ENCODE data around the gene SOX6. TPM values are rescaled to one million over a fixed set of nuclear protein-coding genes. Genes with fewer than 3 reads are reported as not detected.

Gene SOX6
- total and polyA plus RNA-seq, 2 of the 13 experiments (the other 11 are each of a cell fraction or from before 2014, with no cell fraction given), result 2.6 to 11.2 TPM

GRCh38 chr11:15993345-15993744 lies 363.0 kb downstream of the SOX6 start (continued):
- TF ChIP-seq, protein P1, sequence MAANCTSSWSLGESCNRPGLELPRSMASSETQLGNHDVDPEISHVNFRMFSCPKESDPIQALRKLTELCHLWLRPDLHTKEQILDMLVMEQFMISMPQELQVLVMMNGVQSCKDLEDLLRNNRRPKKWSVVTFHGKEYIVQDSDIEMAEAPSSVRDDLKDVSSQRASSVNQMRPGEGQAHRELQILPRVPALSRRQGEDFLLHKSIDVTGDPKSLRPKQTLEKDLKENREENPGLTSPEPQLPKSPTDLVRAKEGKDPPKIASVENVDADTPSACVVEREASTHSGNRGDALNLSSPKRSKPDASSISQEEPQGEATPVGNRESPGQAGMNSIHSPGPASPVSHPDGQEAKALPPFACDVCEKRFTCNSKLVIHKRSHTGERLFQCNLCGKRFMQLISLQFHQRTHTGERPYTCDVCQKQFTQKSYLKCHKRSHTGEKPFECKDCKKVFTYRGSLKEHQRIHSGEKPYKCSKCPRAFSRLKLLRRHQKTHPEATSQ (CRISPR knock-in tag; IDR thresholded peaks at IDR 0.05; ENCODE audit: borderline replicate concordance), result no peak
- TF ChIP-seq CBX1 (IDR thresholded peaks at IDR 0.05; ENCODE audit: low read depth) (no peak), ZNF552 (CRISPR knock-in tag; IDR thresholded peaks at IDR 0.05; ENCODE audit: borderline replicate concordance) (no peak), ZNF75D (CRISPR knock-in tag; IDR thresholded peaks at IDR 0.05; ENCODE audit: borderline replicate concordance) (no peak), MTF1 (CRISPR knock-in tag; IDR thresholded peaks at IDR 0.05) (no peak), MTERF4 (CRISPR knock-in tag; IDR thresholded peaks at IDR 0.05) (no peak)

DNA sequence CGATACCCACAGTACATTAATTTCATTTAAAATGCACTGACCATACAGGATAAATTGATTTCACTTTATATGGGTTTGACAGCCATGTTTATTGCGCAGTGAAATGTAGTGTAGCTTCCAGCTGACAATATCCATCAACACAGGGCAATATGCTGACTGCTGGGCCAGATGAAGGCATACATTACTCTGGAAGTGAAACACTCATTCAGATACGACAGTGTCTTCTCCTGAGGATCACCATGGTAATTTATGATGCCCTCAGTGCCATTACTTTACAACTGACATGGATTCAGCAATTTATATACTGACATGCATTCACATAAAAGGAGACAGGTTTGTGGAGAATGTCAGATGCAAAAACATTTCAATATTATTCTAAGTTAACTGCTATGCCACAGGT lies 365.1 kb downstream of the SOX6 start:
- Histone ChIP-seq H3K36me3 (replicated peaks in 1 of 2; ENCODE audit: control insufficient read depth in 1 of 2, insufficient read depth in 2 of 2, low read length in 2 of 2) (no peaks in the 10 kb centered on the region), H3K4me3 (replicated peaks in 1 of 3; ENCODE audit: insufficient read depth in 1 of 3, low read depth in 2 of 3, low read length in 3 of 3) (no peak overlapping the region), H3K9ac (ENCODE audit: insufficient read depth, low read depth, low read length) (no peak overlapping the region), H3K4me1 (ENCODE audit: insufficient read depth, low read length) (no peaks in the 10 kb centered on the region), H3K4me2 (ENCODE audit: low read depth, low read length) (no peak overlapping the region), H2AFZ (ENCODE audit: low read length) (no peak overlapping the region), H3K27ac (ENCODE audit: extremely low read length, insufficient read depth, low read length) (no peak overlapping the region), H3K79me2 (ENCODE audit: insufficient read depth, low read length) (no peaks in the 10 kb centered on the region), H3K27me3 (ENCODE audit: control insufficient read depth in 1 of 2, insufficient read depth in 2 of 2, low read length in 2 of 2) (no peaks in the 10 kb centered on the region), H3K9me3 (ENCODE audit: low read length) (no peaks in the 10 kb centered on the region), H4K20me1 (ENCODE audit: insufficient read depth, low read length) (no peaks in the 10 kb centered on the region)
- WGBS (ENCODE audit: low lambda C conversion rate), result 17% methylated on average over 2 of the region's 3 CpGs
- ChIA-PET CTCF (ENCODE audit: low intra/inter-chr PET ratio, low total read pairs) (no interaction called here), POLR2A (no interaction called here)
- no TSS peak for BruUV-seq (replicated peaks)
- ATAC-seq (no peak), FAIRE-seq (no peak), DNase-seq (ENCODE audit: low spot score) (no peak)
- in situ Hi-C loops (cut with HindIII; ENCODE audit: extremely low pct_ligation_motif_present, low pct_unique_long_range_greater_than_20kb), result no loop called here
- intact Hi-C loops (cut with micrococcal nuclease; ENCODE audit: unreplicated experiment), result no loop called here
- TF ChIP-seq STAT6 (CRISPR knock-in tag; IDR thresholded peaks at IDR 0.05; ENCODE audit: borderline replicate concordance), result no peak
- no peak for TF ChIP-seq HOXA5 (CRISPR knock-in tag; IDR thresholded peaks at IDR 0.05)
- TF ChIP-seq DNMT3B (CRISPR knock-in tag; conservative IDR thresholded peaks at IDR 0.05), result no peak
- no peak for TF ChIP-seq DDIT3 (CRISPR knock-in tag; IDR thresholded peaks at IDR 0.05)
- no peak for TF ChIP-seq ZNF746 (CRISPR knock-in tag; IDR thresholded peaks at IDR 0.05)
- TF ChIP-seq ZNF772 (CRISPR knock-in tag; IDR thresholded peaks at IDR 0.05), result no peak
